SK-N-SH treated with all-trans-retinoic acid at 6 μM for 48 hours (cell line): ENCODE measurements around the gene FSTL1.

Experiments
- ATAC-seq: fragments of 200-7000 bp; cut with Tn5 transposase; 3 replicates; pipeline ENCODE4 v1.9.1; 2020; ENCODE audit warnings: mild to moderate bottlenecking, moderate library complexity
- ARNTL ChIP-seq: fragments of 450-650 bp; formaldehyde crosslinking; IDR thresholded peaks from 2 replicates; pipeline ENCODE4 v1.5.0; 2020; ENCODE audit warnings: low read depth, mild to moderate bottlenecking, moderate library complexity, borderline replicate concordance
- BACH2 ChIP-seq: fragments of 250-450 bp; sonication (Bioruptor Pico); IDR thresholded peaks from 2 replicates; pipeline ENCODE4 v1.9.0; 2021; ENCODE audit warnings: mild to moderate bottlenecking, borderline replicate concordance
- CSDC2 ChIP-seq: fragments of 250-450 bp; sonication (Bioruptor Pico); IDR thresholded peaks from 2 replicates; pipeline ENCODE4 v1.5.0; 2020; ENCODE audit warnings: mild to moderate bottlenecking, moderate library complexity
- ESRRG ChIP-seq: fragments of 250-450 bp; sonication (Bioruptor Pico); IDR thresholded peaks from 2 replicates; pipeline ENCODE4 v1.6.1; 2021; ENCODE audit warnings: mild to moderate bottlenecking
- GLIS3 ChIP-seq: fragments of 250-450 bp; sonication (Bioruptor Pico); IDR thresholded peaks from 2 replicates; pipeline ENCODE4 v1.5.0; 2020; ENCODE audit warnings: mild to moderate bottlenecking, moderate library complexity
- ISL1 ChIP-seq: fragments of 250-450 bp; sonication (Bioruptor Pico); IDR thresholded peaks from 2 replicates; pipeline ENCODE4 v2.1.2; 2022; ENCODE audit warnings: mild to moderate bottlenecking, moderate library complexity
- OSR1 ChIP-seq: fragments of 250-450 bp; sonication (Bioruptor Pico); IDR thresholded peaks from 2 replicates; pipeline ENCODE4 v1.8.0; 2022; ENCODE audit warnings: moderate library complexity, mild to moderate bottlenecking, inconsistent platforms
- PPARA ChIP-seq: fragments of 250-450 bp; sonication (Bioruptor Pico); IDR thresholded peaks from 2 replicates; pipeline ENCODE4 v1.5.0; 2020; ENCODE audit warnings: mild to moderate bottlenecking, borderline replicate concordance
- RARB ChIP-seq: fragments of 250-450 bp; sonication (Bioruptor Pico); IDR thresholded peaks from 2 replicates; pipeline ENCODE4 v1.8.0; 2021; ENCODE audit warnings: mild to moderate bottlenecking, moderate library complexity
- TCF4 ChIP-seq: fragments of 250-450 bp; sonication (Bioruptor Pico); IDR thresholded peaks from 2 replicates; pipeline ENCODE4 v1.8.0; 2021; ENCODE audit warnings: mild to moderate bottlenecking, moderate library complexity, borderline replicate concordance
- TOX ChIP-seq: fragments of 250-450 bp; sonication (Bioruptor Pico); IDR thresholded peaks from 2 replicates; pipeline ENCODE4 v1.8.0; 2021; ENCODE audit warnings: mild to moderate bottlenecking, moderate library complexity, borderline replicate concordance
- ZFP30 ChIP-seq: fragments of 450-650 bp; formaldehyde crosslinking; IDR thresholded peaks from 2 replicates; pipeline ENCODE4 v1.5.0; 2022; ENCODE audit warnings: mild to moderate bottlenecking, moderate library complexity
- ZNF565 ChIP-seq: fragments of 450-650 bp; formaldehyde crosslinking; conservative IDR thresholded peaks from 2 replicates; pipeline ENCODE4 v1.5.0; 2020; ENCODE audit warnings: low read depth, mild to moderate bottlenecking, moderate library complexity
- ZNF70 ChIP-seq: fragments of 450-650 bp; formaldehyde crosslinking; IDR thresholded peaks from 2 replicates; pipeline ENCODE4 v1.5.0; 2020; ENCODE audit warnings: mild to moderate bottlenecking, moderate library complexity
- TF ChIP-seq, protein P1 (sequence below): fragments of 250-450 bp; sonication (Bioruptor Pico); IDR thresholded peaks from 2 replicates; pipeline ENCODE4 v1.5.1; 2021; ENCODE audit warnings: mild to moderate bottlenecking, moderate library complexity
- TF ChIP-seq, protein P2 (sequence below): fragments of 250-450 bp; sonication (Bioruptor Pico); IDR thresholded peaks from 2 replicates; pipeline ENCODE4 v1.8.0; 2021; ENCODE audit warnings: low read depth, mild to moderate bottlenecking, moderate library complexity, borderline replicate concordance
- TF ChIP-seq, protein P3 (sequence below): fragments of 250-450 bp; sonication (Bioruptor Pico); IDR thresholded peaks from 2 replicates; pipeline ENCODE4 v1.5.0; 2020; ENCODE audit warnings: mild to moderate bottlenecking, moderate library complexity
- TF ChIP-seq, protein P4 (sequence below): fragments of 250-450 bp; sonication (Bioruptor Pico); IDR thresholded peaks from 2 replicates; pipeline ENCODE4 v1.8.0; 2020; ENCODE audit warnings: mild to moderate bottlenecking, moderate library complexity, borderline replicate concordance
- TF ChIP-seq, protein P5 (sequence below): fragments of 250-450 bp; sonication (Bioruptor Pico); IDR thresholded peaks from 2 replicates; pipeline ENCODE4 v1.5.1; 2020; ENCODE audit warnings: low read depth, mild to moderate bottlenecking, moderate library complexity

FSTL1 gene

DNA sequence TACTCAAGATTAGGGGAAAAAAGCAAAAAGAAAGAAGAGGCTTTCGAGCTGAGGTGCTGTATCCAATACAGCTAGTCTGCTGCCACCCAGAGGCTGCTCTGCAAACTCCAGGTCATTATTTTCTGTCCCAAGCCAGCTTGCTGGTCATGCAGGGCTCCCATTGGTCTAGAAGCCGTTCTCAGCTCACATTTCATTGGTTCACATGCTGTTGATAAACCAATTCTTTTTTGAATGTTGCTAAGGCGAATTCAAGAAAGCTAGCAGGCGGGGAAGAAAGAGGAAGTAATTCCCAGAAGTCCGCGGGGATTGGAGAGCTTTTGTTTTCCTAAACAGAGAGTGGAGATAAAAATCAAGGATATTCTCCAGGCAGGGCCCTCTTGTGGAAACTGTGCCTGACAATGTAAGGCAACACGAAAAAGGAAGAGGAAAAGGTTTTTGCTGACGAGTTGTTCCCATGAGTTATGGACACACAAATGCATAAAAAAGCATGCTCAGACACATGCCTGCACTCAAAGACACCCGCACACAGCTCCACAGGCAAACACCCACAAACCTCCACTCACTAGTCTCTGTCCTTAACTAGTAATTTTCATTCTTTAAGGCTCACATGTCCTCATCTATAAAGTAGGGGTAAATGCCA, 33.4 kb downstream of the FSTL1 start:
- peak; percentile 92 for ATAC-seq
- TF ChIP-seq ZNF565 (CRISPR knock-in tag) (no peak), ZNF70 (CRISPR knock-in tag) (no peak), TOX (CRISPR knock-in tag) (no peak), BACH2 (CRISPR knock-in tag) (no peak), TCF4 (CRISPR knock-in tag) (no peak), CSDC2 (CRISPR knock-in tag) (no peak)
- TF ChIP-seq, protein P1, sequence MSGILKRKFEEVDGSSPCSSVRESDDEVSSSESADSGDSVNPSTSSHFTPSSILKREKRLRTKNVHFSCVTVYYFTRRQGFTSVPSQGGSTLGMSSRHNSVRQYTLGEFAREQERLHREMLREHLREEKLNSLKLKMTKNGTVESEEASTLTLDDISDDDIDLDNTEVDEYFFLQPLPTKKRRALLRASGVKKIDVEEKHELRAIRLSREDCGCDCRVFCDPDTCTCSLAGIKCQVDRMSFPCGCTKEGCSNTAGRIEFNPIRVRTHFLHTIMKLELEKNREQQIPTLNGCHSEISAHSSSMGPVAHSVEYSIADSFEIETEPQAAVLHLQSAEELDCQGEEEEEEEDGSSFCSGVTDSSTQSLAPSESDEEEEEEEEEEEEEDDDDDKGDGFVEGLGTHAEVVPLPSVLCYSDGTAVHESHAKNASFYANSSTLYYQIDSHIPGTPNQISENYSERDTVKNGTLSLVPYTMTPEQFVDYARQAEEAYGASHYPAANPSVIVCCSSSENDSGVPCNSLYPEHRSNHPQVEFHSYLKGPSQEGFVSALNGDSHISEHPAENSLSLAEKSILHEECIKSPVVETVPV: no peak
- TF ChIP-seq, protein P2, sequence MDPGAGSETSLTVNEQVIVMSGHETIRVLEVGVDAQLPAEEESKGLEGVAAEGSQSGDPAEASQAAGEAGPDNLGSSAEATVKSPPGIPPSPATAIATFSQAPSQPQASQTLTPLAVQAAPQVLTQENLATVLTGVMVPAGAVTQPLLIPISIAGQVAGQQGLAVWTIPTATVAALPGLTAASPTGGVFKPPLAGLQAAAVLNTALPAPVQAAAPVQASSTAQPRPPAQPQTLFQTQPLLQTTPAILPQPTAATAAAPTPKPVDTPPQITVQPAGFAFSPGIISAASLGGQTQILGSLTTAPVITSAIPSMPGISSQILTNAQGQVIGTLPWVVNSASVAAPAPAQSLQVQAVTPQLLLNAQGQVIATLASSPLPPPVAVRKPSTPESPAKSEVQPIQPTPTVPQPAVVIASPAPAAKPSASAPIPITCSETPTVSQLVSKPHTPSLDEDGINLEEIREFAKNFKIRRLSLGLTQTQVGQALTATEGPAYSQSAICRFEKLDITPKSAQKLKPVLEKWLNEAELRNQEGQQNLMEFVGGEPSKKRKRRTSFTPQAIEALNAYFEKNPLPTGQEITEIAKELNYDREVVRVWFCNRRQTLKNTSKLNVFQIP (CRISPR knock-in tag): no peak
- TF ChIP-seq, protein P3, sequence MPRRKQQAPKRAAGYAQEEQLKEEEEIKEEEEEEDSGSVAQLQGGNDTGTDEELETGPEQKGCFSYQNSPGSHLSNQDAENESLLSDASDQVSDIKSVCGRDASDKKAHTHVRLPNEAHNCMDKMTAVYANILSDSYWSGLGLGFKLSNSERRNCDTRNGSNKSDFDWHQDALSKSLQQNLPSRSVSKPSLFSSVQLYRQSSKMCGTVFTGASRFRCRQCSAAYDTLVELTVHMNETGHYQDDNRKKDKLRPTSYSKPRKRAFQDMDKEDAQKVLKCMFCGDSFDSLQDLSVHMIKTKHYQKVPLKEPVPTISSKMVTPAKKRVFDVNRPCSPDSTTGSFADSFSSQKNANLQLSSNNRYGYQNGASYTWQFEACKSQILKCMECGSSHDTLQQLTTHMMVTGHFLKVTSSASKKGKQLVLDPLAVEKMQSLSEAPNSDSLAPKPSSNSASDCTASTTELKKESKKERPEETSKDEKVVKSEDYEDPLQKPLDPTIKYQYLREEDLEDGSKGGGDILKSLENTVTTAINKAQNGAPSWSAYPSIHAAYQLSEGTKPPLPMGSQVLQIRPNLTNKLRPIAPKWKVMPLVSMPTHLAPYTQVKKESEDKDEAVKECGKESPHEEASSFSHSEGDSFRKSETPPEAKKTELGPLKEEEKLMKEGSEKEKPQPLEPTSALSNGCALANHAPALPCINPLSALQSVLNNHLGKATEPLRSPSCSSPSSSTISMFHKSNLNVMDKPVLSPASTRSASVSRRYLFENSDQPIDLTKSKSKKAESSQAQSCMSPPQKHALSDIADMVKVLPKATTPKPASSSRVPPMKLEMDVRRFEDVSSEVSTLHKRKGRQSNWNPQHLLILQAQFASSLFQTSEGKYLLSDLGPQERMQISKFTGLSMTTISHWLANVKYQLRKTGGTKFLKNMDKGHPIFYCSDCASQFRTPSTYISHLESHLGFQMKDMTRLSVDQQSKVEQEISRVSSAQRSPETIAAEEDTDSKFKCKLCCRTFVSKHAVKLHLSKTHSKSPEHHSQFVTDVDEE: no peak
- TF ChIP-seq, protein P4, sequence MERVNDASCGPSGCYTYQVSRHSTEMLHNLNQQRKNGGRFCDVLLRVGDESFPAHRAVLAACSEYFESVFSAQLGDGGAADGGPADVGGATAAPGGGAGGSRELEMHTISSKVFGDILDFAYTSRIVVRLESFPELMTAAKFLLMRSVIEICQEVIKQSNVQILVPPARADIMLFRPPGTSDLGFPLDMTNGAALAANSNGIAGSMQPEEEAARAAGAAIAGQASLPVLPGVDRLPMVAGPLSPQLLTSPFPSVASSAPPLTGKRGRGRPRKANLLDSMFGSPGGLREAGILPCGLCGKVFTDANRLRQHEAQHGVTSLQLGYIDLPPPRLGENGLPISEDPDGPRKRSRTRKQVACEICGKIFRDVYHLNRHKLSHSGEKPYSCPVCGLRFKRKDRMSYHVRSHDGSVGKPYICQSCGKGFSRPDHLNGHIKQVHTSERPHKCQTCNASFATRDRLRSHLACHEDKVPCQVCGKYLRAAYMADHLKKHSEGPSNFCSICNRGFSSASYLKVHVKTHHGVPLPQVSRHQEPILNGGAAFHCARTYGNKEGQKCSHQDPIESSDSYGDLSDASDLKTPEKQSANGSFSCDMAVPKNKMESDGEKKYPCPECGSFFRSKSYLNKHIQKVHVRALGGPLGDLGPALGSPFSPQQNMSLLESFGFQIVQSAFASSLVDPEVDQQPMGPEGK (CRISPR knock-in tag): no peak

DNA sequence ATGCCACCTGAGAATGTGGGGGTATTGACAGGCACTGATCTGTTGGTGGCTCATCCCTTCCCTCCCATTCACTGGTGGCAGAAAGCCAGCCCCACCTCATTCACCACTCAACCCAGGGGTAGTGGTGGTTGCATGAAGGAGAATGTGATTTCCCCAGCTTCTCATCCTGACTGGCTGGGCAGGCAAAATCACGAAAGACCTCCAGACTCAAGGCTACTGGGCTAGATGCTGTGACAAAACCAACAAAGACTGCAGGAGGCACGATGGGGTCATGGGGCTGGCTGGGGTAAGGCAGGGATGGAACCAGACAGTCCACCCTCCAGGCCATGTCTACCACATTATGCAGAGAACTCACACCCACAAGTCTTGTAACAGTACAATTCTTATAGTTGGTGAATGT, 33.9 kb downstream of the FSTL1 start:
- TF ChIP-seq, protein P1: no peak
- TF ChIP-seq TOX (CRISPR knock-in tag): no peak
- TF ChIP-seq ZNF70 (CRISPR knock-in tag): no peak
- TF ChIP-seq ARNTL (CRISPR knock-in tag): no peak
- no peak for TF ChIP-seq RARB
- TF ChIP-seq ZFP30 (CRISPR knock-in tag): no peak
- no peak for TF ChIP-seq TCF4 (CRISPR knock-in tag)
- no peak for TF ChIP-seq GLIS3 (CRISPR knock-in tag)
- TF ChIP-seq ISL1 (CRISPR knock-in tag): no peak
- TF ChIP-seq, protein P4 (CRISPR knock-in tag): no peak
- no peak for TF ChIP-seq ESRRG (CRISPR knock-in tag)
- ATAC-seq: peak; percentile 9

DNA sequence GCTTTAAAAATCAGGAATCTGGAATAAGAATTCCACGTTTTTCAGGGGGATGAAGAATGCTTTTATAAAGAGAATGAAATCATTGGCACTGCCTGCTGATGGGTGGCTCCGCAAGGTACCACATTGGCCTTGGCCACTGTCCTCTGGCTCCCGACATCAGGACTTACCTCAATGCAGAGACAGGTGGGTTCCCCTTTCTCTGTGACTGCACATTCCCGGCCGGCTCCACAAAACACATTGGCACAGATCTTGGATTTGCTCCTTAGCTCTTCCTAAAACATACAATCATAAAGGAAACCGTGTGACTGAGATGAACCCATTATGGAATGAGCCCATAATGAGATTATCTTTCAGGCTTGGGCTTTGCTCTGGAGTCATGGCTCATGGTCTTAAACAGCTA, 35.0 kb downstream of the FSTL1 start:
- TF ChIP-seq PPARA (CRISPR knock-in tag): no peak
- TF ChIP-seq GLIS3 (CRISPR knock-in tag): no peak
- TF ChIP-seq OSR1 (CRISPR knock-in tag): no peak
- TF ChIP-seq, protein P5, sequence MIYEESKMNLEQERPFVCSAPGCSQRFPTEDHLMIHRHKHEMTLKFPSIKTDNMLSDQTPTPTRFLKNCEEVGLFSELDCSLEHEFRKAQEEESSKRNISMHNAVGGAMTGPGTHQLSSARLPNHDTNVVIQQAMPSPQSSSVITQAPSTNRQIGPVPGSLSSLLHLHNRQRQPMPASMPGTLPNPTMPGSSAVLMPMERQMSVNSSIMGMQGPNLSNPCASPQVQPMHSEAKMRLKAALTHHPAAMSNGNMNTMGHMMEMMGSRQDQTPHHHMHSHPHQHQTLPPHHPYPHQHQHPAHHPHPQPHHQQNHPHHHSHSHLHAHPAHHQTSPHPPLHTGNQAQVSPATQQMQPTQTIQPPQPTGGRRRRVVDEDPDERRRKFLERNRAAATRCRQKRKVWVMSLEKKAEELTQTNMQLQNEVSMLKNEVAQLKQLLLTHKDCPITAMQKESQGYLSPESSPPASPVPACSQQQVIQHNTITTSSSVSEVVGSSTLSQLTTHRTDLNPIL (CRISPR knock-in tag): no peak
- no peak for ATAC-seq
